NT2/D1 (cell line): Measurements from ENCODE around the gene KRTAP2-1.

Experiments
- SUZ12 ChIP-seq: IDR thresholded peaks from 2 replicates; pipeline ENCODE4 v1.6.1; 2011; ENCODE audit not compliant: insufficient read length, insufficient read depth; ENCODE audit errors: extremely low read depth
- YY1 ChIP-seq: IDR thresholded peaks from 2 replicates; pipeline ENCODE4 v1.6.1; 2011; ENCODE audit not compliant: insufficient read length, insufficient read depth
- ZNF274 ChIP-seq: IDR thresholded peaks from 2 replicates; pipeline ENCODE4 v1.6.1; 2011; ENCODE audit warnings: mild to moderate bottlenecking, low read depth, low read length

GRCh38 chr17:41013606-41014005 is 33.5 kb downstream of the KRTAP2-1 start:
- TF ChIP-seq YY1 (no peak), SUZ12 (no peak), ZNF274 (no peak)
